Cortex of kidney (tissue), 1 donor: Measurements from ENCODE around the gene LIN7B.
"Not testable (repeated sequence)": the region's sequence is repeated elsewhere in the genome, so short reads cannot be mapped to it uniquely, and the experiment has no call there.

Experiments
- DNase-seq: peaks from one replicate; lab custom pipeline; 2025; lab: John Stamatoyannopoulos, UW

The LIN7B gene

GRCh38 chr19:49142866-49143335 lies 28.7 kb downstream of the LIN7B start:
- no peak for DNase-seq

GRCh38 chr19:49145573-49146407 lies 31.6 kb downstream of the LIN7B start:
- no peak for DNase-seq

GRCh38 chr19:49146408-49146770 lies 32.2 kb downstream of the LIN7B start:
- not testable (repeated sequence) for DNase-seq

GRCh38 chr19:49148044-49148682 lies 34.0 kb downstream of the LIN7B start:
- no peak for DNase-seq

- no peak for DNase-seq
Measured at GRCh38 chr19:49148784-49149651, 34.8 kb downstream of the LIN7B start.

- no peak for DNase-seq
Measured at GRCh38 chr19:49149652-49150105, 35.5 kb downstream of the LIN7B start.

- no peak for DNase-seq
Measured at GRCh38 chr19:49150106-49150943, 36.2 kb downstream of the LIN7B start.

- DNase-seq = no peak
Measured at GRCh38 chr19:49150944-49151243, 36.7 kb downstream of the LIN7B start.

- no peak for DNase-seq
Measured at GRCh38 chr19:49151267-49152118, 37.3 kb downstream of the LIN7B start.

GRCh38 chr19:49152119-49152550 lies 38.0 kb downstream of the LIN7B start:
- no peak for DNase-seq

GRCh38 chr19:49153167-49153809 lies 39.1 kb downstream of the LIN7B start:
- no peak for DNase-seq

- DNase-seq = no peak
Measured at GRCh38 chr19:49154279-49154678, 40.1 kb downstream of the LIN7B start.

GRCh38 chr19:49155005-49155819 lies 41.0 kb downstream of the LIN7B start, which contains the start of gene HRC:
TSS of gene HRC (minus strand) at chr19:49155396. CDS start at chr19:49155237, 159 bp downstream.
- DNase-seq = no peak

GRCh38 chr19:49155820-49156346 lies 41.7 kb downstream of the LIN7B start:
- no peak for DNase-seq

GRCh38 chr19:49157445-49158224 lies 43.5 kb downstream of the LIN7B start, which contains the start of gene TRPM4:
TSS of gene TRPM4 (plus strand) at chr19:49157792. CDS start at chr19:49157867, 75 bp downstream.
- no peak for DNase-seq

- no peak for DNase-seq
Measured at GRCh38 chr19:49160450-49161189, 46.5 kb downstream of the LIN7B start.

- no peak for DNase-seq
Measured at GRCh38 chr19:49161987-49162386, 47.8 kb downstream of the LIN7B start.
